Kidney (tissue), 14 donors: ENCODE results near the gene RYR3. TPM values are rescaled to one million over a fixed set of nuclear protein-coding genes. Genes with fewer than 3 reads are reported as not detected.

Experiments
- DNase-seq, 5 donors: peaks; one replicate each; pipeline ENCODE4 v3.0.0-alpha.2; 2013 to 2020
- FAIRE-seq: peaks from 2 replicates; lab custom pipeline; 2012; peaks lifted over from hg19 to GRCh38; lab: Jason Lieb, UNC
- H3K27ac ChIP-seq, 2 donors: one replicate each; pipeline ENCODE4 v1.7.0; 2013; ENCODE audit warnings: low read depth in 2 of 2, low read length in 2 of 2, inconsistent platforms in 1 of 2
- H3K27me3 ChIP-seq: one replicate; pipeline ENCODE4 v1.7.1; 2013; ENCODE audit warnings: low read length, inconsistent platforms; ENCODE audit not compliant: control insufficient read depth, insufficient read depth
- H3K36me3 ChIP-seq, 3 donors: one replicate each; pipeline versions ENCODE4 v1.7.0 to v1.7.1; 2013; ENCODE audit warnings: low read length in 3 of 3, control low read depth in 1 of 3, inconsistent platforms in 1 of 3; ENCODE audit not compliant: insufficient read depth in 3 of 3, control insufficient read depth in 2 of 3
- H3K4me1 ChIP-seq, 3 donors: one replicate each; pipeline versions ENCODE4 v1.7.0 to v1.7.1; 2013; ENCODE audit warnings: low read length in 3 of 3, inconsistent platforms in 1 of 3, low read depth in 1 of 3; ENCODE audit not compliant: control insufficient read depth in 2 of 3, insufficient read depth in 2 of 3
- H3K4me3 ChIP-seq, 3 donors: one replicate each; pipeline versions ENCODE4 v1.7.0 to v1.8.1; 2013; ENCODE audit warnings: low read length in 3 of 3, control low read depth in 1 of 3, inconsistent platforms in 1 of 3
- H3K9ac ChIP-seq, 3 donors: one replicate each; pipeline versions ENCODE4 v1.7.0 to v1.7.1; 2013; ENCODE audit warnings: low read length in 3 of 3, control low read depth in 1 of 3, inconsistent platforms in 1 of 3
- H3K9me3 ChIP-seq, 3 donors: one replicate each; pipeline versions ENCODE4 v1.7.0 to v1.7.1; 2013; ENCODE audit warnings: low read length in 3 of 3, control low read depth in 1 of 3, inconsistent platforms in 1 of 3; ENCODE audit not compliant: control insufficient read depth in 2 of 3, insufficient read depth in 1 of 3
- CTCF ChIP-seq: IDR thresholded peaks from 3 replicates; pipeline ENCODE4 v1.5.1; 2012; ENCODE audit warnings: mild to moderate bottlenecking, moderate library complexity, borderline replicate concordance; ENCODE audit not compliant: insufficient read depth; ENCODE audit errors: extremely low read depth
- intact Hi-C: fragments of 100-400 bp; cut with DNase I; formaldehyde crosslinking; loops from one replicate; pipeline ENCODE4 v1.11.1; 2022
- polyA plus RNA-seq: library from polyadenylated mRNA; stranded (reverse); fragments of 350-450 nt; fragmentation: Illumina TruSeq; extraction: RNeasy Lipid Tissue Mini Kit (QIAGEN cat#74804); gene quantifications from one replicate; pipeline ENCODE4 v1.2.3, GENCODE V29; 2014; ENCODE audit warnings: low read depth, low replicate concordance; ENCODE audit not compliant: insufficient read depth
- total RNA-seq: library from RNA; stranded (reverse); fragmentation: NEBNext Ultra II Directional; extraction: Animal tissue kit (Norgen Biotek cat#: 25700); gene quantifications from one replicate; pipeline ENCODE4 v1.2.1, GENCODE V29; 2021
- donor health status: control.
- donor health status: control.
- donor health status: control.
- donor health status: control.
- donor health status: control.
- donor health status: DM: yes; HTN: yes; CAD: no.
- donor health status: Normal renal cell carcinoma (clear cell type).

The RYR3 gene
- total and polyA plus RNA-seq, 2 donors from 2014 or later, result 0.90 to 10.5 TPM

- intact Hi-C loops, result no loop called here
- Histone ChIP-seq H3K27me3 (no peaks in the 10 kb centered on the region), H3K9me3 (no peaks in the 10 kb centered on the region), H3K4me1 (no peaks in the 10 kb centered on the region), H3K4me3 (no peak overlapping the region), H3K36me3 (no peaks in the 10 kb centered on the region), H3K9ac (no peak overlapping the region), H3K27ac (no peak overlapping the region)
- no peak for TF ChIP-seq CTCF
- FAIRE-seq, result no peak
- peak in 1 of 5 donors; percentile 76 for DNase-seq
Measured at GRCh38 chr15:33278816-33279612, 31.8 kb upstream of the RYR3 start.

- H3K4me3 ChIP-seq, result no peak overlapping the region
- no peak overlapping the region for H3K9ac ChIP-seq
- H3K4me1 ChIP-seq, result no peaks in the 10 kb centered on the region
- no peaks in the 10 kb centered on the region for H3K27me3 ChIP-seq
- no peak for TF ChIP-seq CTCF
- FAIRE-seq (no peak), DNase-seq (no peak)
- intact Hi-C loops, result no loop called here
- no peak overlapping the region for H3K27ac ChIP-seq
- H3K9me3 ChIP-seq, result no peaks in the 10 kb centered on the region
- H3K36me3 ChIP-seq, result no peaks in the 10 kb centered on the region
Measured at GRCh38 chr15:33279613-33280205, 31.1 kb upstream of the RYR3 start.

GRCh38 chr15:33282226-33283020 lies 28.3 kb upstream of the RYR3 start:
- Histone ChIP-seq H3K36me3 (no peaks in the 10 kb centered on the region), H3K9ac (no peak overlapping the region), H3K4me1 (no peaks in the 10 kb centered on the region), H3K27me3 (no peaks in the 10 kb centered on the region), H3K9me3 (no peaks in the 10 kb centered on the region), H3K27ac (no peak overlapping the region), H3K4me3 (no peak overlapping the region)
- FAIRE-seq (no peak), DNase-seq (no peak)
- intact Hi-C loops, result no loop called here
- TF ChIP-seq CTCF, result no peak
